ENCODE results near the gene FBXO28. TPM values are rescaled to one million over a fixed set of nuclear protein-coding genes. Genes with fewer than 3 reads are reported as not detected.
A peak's percentile ranks its signal among the peaks of the same experiment; 100 is the strongest.

Gene FBXO28
- total RNA-seq, 2 donors from 2014 or later, result 29.0 to 40.0 TPM

DNA sequence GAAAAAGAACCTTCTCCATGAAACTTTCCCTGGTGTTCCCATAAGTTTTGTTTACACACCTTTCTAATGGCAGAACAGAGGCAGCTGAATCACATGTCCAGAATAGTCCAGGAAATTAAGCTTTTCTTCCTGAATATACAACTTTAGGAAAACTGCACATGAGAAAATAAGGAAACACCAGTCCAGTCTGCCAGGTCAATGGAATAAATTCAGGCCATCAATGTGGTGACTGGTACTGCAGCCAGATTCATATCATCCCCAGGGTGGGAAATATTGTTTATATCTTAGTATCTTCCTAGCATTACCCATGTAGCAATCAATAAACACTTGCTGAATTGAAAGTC is 6.7 kb upstream of the FBXO28 start:
- TF ChIP-seq POLR2AphosphoS5 (IDR thresholded peaks at IDR 0.05) (no peak), CTCF (IDR thresholded peaks at IDR 0.05) (no peak), POLR2A (IDR thresholded peaks at IDR 0.05) (no peak)
- H3K27me3 ChIP-seq (replicated peaks; ENCODE audit: insufficient read depth), result no peaks in the 10 kb centered on the region
- H3K9me3 ChIP-seq, result no peaks in the 10 kb centered on the region
- DNase-seq (ENCODE audit: low spot score), result no peak
- intact Hi-C loops (cut with DNase I), result no loop called here
- peak overlapping the region in 1 of 2 donors; percentile 57 for H3K27ac ChIP-seq
- no peak overlapping the region for H3K4me3 ChIP-seq
- no peaks in the 10 kb centered on the region for H3K4me1 ChIP-seq (replicated peaks)
- H3K36me3 ChIP-seq, result no peaks in the 10 kb centered on the region

DNA sequence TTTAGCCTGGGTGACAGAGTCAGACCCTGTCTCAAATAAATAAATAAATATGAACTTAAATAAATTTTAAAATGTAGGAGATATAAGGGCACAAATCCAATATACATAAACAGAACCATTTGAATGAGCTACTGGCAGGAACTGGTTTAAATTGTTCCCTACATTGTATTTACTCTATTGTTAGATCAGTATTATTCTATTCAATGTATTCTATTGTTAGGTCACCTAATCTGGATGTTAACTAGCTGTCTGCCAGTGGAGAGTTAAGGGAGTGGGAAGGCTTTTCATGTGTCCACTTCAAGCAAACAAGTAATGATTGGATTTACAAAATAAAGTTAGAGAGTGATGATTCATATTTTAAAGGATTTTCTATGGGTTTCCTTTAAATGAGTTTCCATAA is 4.9 kb upstream of the FBXO28 start:
- intact Hi-C loops (cut with DNase I), result no loop called here

GRCh38 chr1:224109981-224110380 is 3.9 kb upstream of the FBXO28 start:
- intact Hi-C loops (cut with DNase I), result loop anchor here (10.0 kb wide), 1 partner anchor 75 kb away; the partner anchor contains the start of gene DEGS1
- peaks cover 4% of the 10 kb centered on the region for H3K4me1 ChIP-seq (replicated peaks)
- H3K27ac ChIP-seq, result no peak overlapping the region
- no peaks in the 10 kb centered on the region for H3K36me3 ChIP-seq
- DNase-seq (ENCODE audit: low spot score), result no peak
- WGBS, result 97% methylated on average over 1 of the region's 1 CpG
- TF ChIP-seq POLR2A (IDR thresholded peaks at IDR 0.05) (no peak), POLR2AphosphoS5 (IDR thresholded peaks at IDR 0.05) (no peak), CTCF (IDR thresholded peaks at IDR 0.05) (no peak)
- no peaks in the 10 kb centered on the region for H3K27me3 ChIP-seq (replicated peaks; ENCODE audit: insufficient read depth)
- H3K4me3 ChIP-seq, result no peak overlapping the region
- no peaks in the 10 kb centered on the region for H3K9me3 ChIP-seq

More for the DNA sequence above, 4.9 kb upstream of the FBXO28 start:
- no peak for TF ChIP-seq CTCF (IDR thresholded peaks at IDR 0.05)
- no peak for TF ChIP-seq POLR2AphosphoS5 (IDR thresholded peaks at IDR 0.05)
- no peak for TF ChIP-seq POLR2A (IDR thresholded peaks at IDR 0.05)
- Histone ChIP-seq H3K4me3 (no peak overlapping the region), H3K9me3 (no peaks in the 10 kb centered on the region), H3K27me3 (replicated peaks; ENCODE audit: insufficient read depth) (no peaks in the 10 kb centered on the region), H3K4me1 (replicated peaks) (peaks cover 4% of the 10 kb centered on the region), H3K27ac (no peak overlapping the region), H3K36me3 (no peaks in the 10 kb centered on the region)
- no peak for DNase-seq (ENCODE audit: low spot score)

GRCh38 chr1:224113005-224113404 is 906 bp upstream of the FBXO28 start:
- H3K4me1 ChIP-seq (replicated peaks), result peaks cover 4% of the 10 kb centered on the region
- TF ChIP-seq POLR2AphosphoS5 (IDR thresholded peaks at IDR 0.05) (peak; percentile 75), CTCF (IDR thresholded peaks at IDR 0.05) (no peak), POLR2A (IDR thresholded peaks at IDR 0.05) (no peak)
- DNase-seq (ENCODE audit: low spot score), result peak; percentile 13
- WGBS, result 56% methylated on average over 10 of the region's 10 CpGs
- H3K9me3 ChIP-seq, result no peaks in the 10 kb centered on the region
- intact Hi-C loops (cut with DNase I), result loop anchor here (10.0 kb wide), 1 partner anchor 72 kb away; the partner anchor contains the start of gene DEGS1
- no peaks in the 10 kb centered on the region for H3K36me3 ChIP-seq
- H3K27ac ChIP-seq, result peak overlapping the region; percentile 95 to 97
- no peaks in the 10 kb centered on the region for H3K27me3 ChIP-seq (replicated peaks; ENCODE audit: insufficient read depth)
- no peak overlapping the region for H3K4me3 ChIP-seq

DNA sequence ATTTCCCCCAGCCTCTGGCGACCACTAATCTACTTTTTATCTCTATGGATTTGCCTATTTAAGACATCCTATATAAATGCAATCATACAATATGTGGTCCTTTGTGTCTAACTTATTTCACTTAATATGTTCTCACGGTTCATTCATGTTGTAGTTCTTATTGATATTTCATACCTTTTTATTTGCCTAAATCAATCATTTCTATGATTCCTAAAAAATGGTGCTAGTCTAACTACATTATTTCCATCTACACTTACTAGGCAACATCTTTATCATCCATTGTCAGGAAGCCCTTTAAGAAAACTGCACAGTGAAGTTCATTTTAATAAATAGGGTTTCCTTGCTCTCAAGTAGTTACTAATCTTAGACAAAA is 380 bp upstream of the FBXO28 start:
- no peaks in the 10 kb centered on the region for H3K9me3 ChIP-seq
- peak overlapping the region; percentile 95 to 97 for H3K27ac ChIP-seq
- no peaks in the 10 kb centered on the region for H3K36me3 ChIP-seq
- TF ChIP-seq CTCF (IDR thresholded peaks at IDR 0.05), result no peak
- TF ChIP-seq POLR2AphosphoS5 (IDR thresholded peaks at IDR 0.05), result no peak
- TF ChIP-seq POLR2A (IDR thresholded peaks at IDR 0.05), result no peak
- H3K27me3 ChIP-seq (replicated peaks; ENCODE audit: insufficient read depth), result no peaks in the 10 kb centered on the region
- H3K4me1 ChIP-seq (replicated peaks), result peaks cover 4% of the 10 kb centered on the region
- H3K4me3 ChIP-seq, result peak overlapping the region; percentile 79 to 96
- intact Hi-C loops (cut with DNase I), result loop anchor here (10.0 kb wide), 1 partner anchor 71 kb away; the partner anchor contains the start of gene DEGS1
- no peak for DNase-seq (ENCODE audit: low spot score)
- WGBS, result 21% methylated on average over 2 of the region's 2 CpGs

Measured in prostate gland (tissue), 2 donors.